ENCODE results near the gene EIF4A2. TPM values are rescaled to one million over a fixed set of nuclear protein-coding genes. Genes with fewer than 3 reads are reported as not detected.

The EIF4A2 gene
- total RNA-seq: 344 and 803 TPM in 2 replicates

GRCh38 chr3:186783058-186783730, at the start of gene EIF4A2:
Gene EIF4A2, plus strand, starts transcription at chr3:186783577. Its CDS starts 34 bp downstream, at chr3:186783611.

GRCh38 chr3:186806089-186807055, 23.0 kb downstream of the EIF4A2 start, which contains the start of gene RFC4:
Gene RFC4, minus strand, starts transcription at chr3:186806482. Its CDS starts 1,769 bp downstream, at chr3:186804713.

Other genes with a start within 250 kb of the EIF4A2 start
- 0.49 and 2.4 TPM in 2 replicates for gene CRYGS, start 239.2 kb upstream of the EIF4A2 start, total RNA-seq
- 14.4 and 19.6 TPM in 2 replicates for gene TBCCD1, start 216.2 kb upstream of the EIF4A2 start, total RNA-seq
- gene DNAJB11, start 212.9 kb upstream of the EIF4A2 start, total RNA-seq: 46.5 and 68.8 TPM in 2 replicates
- gene AHSG, start 170.5 kb upstream of the EIF4A2 start, total RNA-seq: not detected in 2 replicates
- gene FETUB, start 143.2 kb upstream of the EIF4A2 start, total RNA-seq: not detected in 2 replicates
- not detected in 2 replicates for gene HRG, start 117.6 kb upstream of the EIF4A2 start, total RNA-seq
- not detected in 2 replicates for gene KNG1, start 66.2 kb upstream of the EIF4A2 start, total RNA-seq
- 19.2 and 20.6 TPM in 2 replicates for gene RFC4, start 22.9 kb downstream of the EIF4A2 start, total RNA-seq
- not detected in 2 replicates for gene ADIPOQ, start 59.1 kb downstream of the EIF4A2 start, total RNA-seq
- 40.3 and 84.1 TPM in 2 replicates for gene ST6GAL1, start 146.9 kb downstream of the EIF4A2 start, total RNA-seq